Esophagus muscularis mucosa (tissue), 4 donors: ENCODE measurements around the gene ANK2.

Experiments
- CTCF ChIP-seq, 3 experiments: fragments of 200-600 bp in 2 of 3; fragments of 450-650 bp in 1 of 3; sonication (generic) in 2 of 3; IDR thresholded peaks; one replicate each; pipeline ENCODE4 v1.5.1; 2017 to 2019; ENCODE audit warnings: antibody characterized with exemption in 3 of 3, mild to moderate bottlenecking in 2 of 3, moderate library complexity in 1 of 3
- EP300 ChIP-seq: sonication (generic); formaldehyde crosslinking; IDR thresholded peaks from one replicate; pipeline ENCODE4 v1.6.1; 2017; ENCODE audit warnings: antibody characterized with exemption
- POLR2A ChIP-seq: fragments of 450-650 bp; IDR thresholded peaks from one replicate; pipeline ENCODE4 v1.6.1; 2017; ENCODE audit warnings: antibody characterized with exemption, moderate library complexity, mild to moderate bottlenecking, low read depth
- POLR2AphosphoS5 ChIP-seq, 2 donors: sonication (generic); formaldehyde crosslinking; IDR thresholded peaks; one replicate each; pipeline ENCODE4 v1.6.1; 2017; ENCODE audit warnings: antibody characterized with exemption in 2 of 2

GRCh38 chr4:113114884-113115283, 65.4 kb downstream of the ANK2 start:
- TF ChIP-seq CTCF (IDR thresholded peaks at IDR 0.05) (no peak), POLR2A (no peak), POLR2AphosphoS5 (IDR thresholded peaks at IDR 0.05) (no peak), EP300 (no peak)
